OCI-LY3 (cell line): Measurements from ENCODE around the gene SPOCK1.

Source experiments
- EZH2phosphoT487 ChIP-seq: fragments of 200-600 bp; shearing (Covaris generic); IDR thresholded peaks from 2 replicates; pipeline ENCODE4 v1.6.1; 2018; ENCODE audit warnings: antibody characterized with exemption, mixed run types, low read depth
- TF ChIP-seq, protein P1 (sequence below): fragments of 200-600, 300-600 bp; sonication (generic); IDR thresholded peaks from 2 replicates; pipeline ENCODE4 v1.5.1; 2014; ENCODE audit warnings: antibody characterized with exemption, low read length, low read depth

DNA sequence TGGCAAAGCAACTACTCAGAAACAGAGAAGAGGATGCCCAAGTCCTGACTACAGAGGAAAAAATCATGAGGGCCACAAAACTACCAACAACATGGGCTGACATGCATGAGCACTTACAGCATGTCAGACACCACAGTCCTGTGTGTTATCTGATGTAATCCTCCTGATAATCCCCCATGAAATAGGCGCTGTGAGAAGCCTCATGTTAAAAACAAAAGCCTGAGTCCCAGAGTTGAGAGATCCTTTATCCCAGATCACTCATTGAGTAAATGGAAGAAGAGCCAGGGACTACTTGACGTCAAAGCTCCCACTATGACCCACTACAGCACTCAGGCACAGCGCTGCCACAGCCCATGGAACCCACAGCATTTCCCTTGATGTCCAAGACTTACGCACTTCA, 7.2 kb upstream of the SPOCK1 start:
- TF ChIP-seq, protein P1, sequence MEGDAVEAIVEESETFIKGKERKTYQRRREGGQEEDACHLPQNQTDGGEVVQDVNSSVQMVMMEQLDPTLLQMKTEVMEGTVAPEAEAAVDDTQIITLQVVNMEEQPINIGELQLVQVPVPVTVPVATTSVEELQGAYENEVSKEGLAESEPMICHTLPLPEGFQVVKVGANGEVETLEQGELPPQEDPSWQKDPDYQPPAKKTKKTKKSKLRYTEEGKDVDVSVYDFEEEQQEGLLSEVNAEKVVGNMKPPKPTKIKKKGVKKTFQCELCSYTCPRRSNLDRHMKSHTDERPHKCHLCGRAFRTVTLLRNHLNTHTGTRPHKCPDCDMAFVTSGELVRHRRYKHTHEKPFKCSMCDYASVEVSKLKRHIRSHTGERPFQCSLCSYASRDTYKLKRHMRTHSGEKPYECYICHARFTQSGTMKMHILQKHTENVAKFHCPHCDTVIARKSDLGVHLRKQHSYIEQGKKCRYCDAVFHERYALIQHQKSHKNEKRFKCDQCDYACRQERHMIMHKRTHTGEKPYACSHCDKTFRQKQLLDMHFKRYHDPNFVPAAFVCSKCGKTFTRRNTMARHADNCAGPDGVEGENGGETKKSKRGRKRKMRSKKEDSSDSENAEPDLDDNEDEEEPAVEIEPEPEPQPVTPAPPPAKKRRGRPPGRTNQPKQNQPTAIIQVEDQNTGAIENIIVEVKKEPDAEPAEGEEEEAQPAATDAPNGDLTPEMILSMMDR, result no peak
- no peak for TF ChIP-seq EZH2phosphoT487
